ENCODE data around the gene DCK.

GRCh38 chr4:70945452-70946055, 47.9 kb upstream of the DCK start:
- TF ChIP-seq, protein P1, sequence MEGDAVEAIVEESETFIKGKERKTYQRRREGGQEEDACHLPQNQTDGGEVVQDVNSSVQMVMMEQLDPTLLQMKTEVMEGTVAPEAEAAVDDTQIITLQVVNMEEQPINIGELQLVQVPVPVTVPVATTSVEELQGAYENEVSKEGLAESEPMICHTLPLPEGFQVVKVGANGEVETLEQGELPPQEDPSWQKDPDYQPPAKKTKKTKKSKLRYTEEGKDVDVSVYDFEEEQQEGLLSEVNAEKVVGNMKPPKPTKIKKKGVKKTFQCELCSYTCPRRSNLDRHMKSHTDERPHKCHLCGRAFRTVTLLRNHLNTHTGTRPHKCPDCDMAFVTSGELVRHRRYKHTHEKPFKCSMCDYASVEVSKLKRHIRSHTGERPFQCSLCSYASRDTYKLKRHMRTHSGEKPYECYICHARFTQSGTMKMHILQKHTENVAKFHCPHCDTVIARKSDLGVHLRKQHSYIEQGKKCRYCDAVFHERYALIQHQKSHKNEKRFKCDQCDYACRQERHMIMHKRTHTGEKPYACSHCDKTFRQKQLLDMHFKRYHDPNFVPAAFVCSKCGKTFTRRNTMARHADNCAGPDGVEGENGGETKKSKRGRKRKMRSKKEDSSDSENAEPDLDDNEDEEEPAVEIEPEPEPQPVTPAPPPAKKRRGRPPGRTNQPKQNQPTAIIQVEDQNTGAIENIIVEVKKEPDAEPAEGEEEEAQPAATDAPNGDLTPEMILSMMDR (conservative IDR thresholded peaks at IDR 0.05; ENCODE audit: low read length) = no peak
- no peak for TF ChIP-seq EZH2phosphoT487 (IDR thresholded peaks at IDR 0.05; ENCODE audit: borderline replicate concordance, low read depth, low read length)
